ENCODE data around the gene HSD17B2.
"Not testable (repeated sequence)": the region's sequence is repeated elsewhere in the genome, so short reads cannot be mapped to it uniquely, and the experiment has no call there.

HSD17B2 gene

GRCh38 chr16:82082543-82083244, 47.6 kb downstream of the HSD17B2 start:
- DNase-seq (ENCODE audit: low spot score): no peak

- no peak for DNase-seq (ENCODE audit: low spot score)
These were observed 48.8 kb downstream of the HSD17B2 start for GRCh38 chr16:82083710-82084353.

DNA sequence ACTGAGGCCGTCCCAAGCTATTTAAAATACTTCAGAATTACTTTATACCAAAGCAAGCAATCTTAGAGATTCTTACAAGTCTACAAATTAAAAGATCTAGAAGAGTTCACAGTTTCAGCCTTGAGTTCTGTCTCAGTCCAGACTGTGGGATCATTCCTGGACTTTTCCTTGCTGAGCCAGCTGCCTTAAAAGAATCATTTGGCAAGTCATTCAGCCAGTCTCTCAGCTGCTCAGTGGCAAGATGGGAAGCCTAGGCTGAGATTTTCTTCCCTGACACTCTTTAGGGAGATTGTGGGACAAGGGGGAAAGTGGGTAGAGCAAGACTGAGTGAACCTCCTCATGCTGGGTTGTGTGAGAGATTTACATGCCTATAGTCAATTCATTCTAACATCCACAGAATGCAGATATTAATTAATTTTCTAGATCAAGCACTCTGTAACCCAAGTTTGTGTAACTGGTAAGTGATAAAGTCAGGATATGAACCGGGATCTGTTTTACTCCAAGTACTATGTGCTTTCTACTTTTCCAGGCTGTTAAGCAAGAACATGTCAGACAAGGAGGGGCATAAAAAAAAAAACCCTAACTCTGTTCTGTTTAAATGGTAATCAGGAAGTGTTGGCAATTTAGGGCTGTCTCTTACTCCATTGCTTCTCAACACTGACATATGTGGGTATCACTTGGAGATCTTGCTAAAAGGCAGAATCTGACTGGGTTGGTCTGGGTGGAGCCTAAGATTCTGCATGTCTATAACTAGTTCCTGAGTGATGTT, 50.1 kb downstream of the HSD17B2 start:
- DNase-seq (ENCODE audit: low spot score): no peak

GRCh38 chr16:82088483-82088882, 53.4 kb downstream of the HSD17B2 start:
- DNase-seq (ENCODE audit: low spot score): no peak

DNA sequence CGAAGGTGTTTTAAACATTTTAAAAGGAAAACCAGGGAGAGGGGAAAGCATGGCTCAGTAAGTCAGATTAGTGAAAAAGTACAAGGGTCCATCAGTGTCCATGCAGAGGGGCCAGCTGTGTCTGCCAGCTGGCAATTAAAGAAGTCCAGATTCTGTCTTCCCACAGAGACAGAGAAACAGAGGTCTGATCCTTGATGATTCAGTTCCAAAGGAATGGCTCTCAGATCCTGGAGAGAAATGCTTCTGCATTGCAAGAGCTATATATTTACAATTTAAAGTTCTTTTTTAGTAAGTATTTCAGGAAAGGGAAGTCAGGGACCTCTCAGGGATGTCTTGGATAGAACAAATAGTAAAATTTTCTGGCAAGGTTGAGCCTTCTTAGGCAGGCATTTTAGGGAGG, 56.2 kb downstream of the HSD17B2 start:
- DNase-seq (ENCODE audit: low spot score): no peak

DNA sequence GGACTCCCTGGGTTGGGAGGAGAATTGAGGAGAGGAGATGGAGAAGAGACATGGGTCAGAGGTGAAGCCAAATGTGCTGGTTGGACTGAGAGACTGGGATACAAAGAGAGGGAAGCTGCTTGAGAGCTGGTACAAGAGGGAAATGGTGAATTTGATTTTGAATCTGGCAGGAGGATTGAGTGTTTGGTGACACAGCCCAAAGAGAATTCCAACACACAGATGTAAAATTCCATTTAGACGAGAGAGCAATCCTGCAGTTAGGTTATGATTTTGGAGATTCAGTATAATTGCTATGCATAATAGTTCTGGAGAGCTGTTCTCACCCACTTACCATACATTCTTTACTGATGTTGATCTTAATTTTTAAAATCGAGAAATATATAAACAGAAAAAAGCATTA, 57.7 kb downstream of the HSD17B2 start:
- DNase-seq (ENCODE audit: low spot score): no peak

DNA sequence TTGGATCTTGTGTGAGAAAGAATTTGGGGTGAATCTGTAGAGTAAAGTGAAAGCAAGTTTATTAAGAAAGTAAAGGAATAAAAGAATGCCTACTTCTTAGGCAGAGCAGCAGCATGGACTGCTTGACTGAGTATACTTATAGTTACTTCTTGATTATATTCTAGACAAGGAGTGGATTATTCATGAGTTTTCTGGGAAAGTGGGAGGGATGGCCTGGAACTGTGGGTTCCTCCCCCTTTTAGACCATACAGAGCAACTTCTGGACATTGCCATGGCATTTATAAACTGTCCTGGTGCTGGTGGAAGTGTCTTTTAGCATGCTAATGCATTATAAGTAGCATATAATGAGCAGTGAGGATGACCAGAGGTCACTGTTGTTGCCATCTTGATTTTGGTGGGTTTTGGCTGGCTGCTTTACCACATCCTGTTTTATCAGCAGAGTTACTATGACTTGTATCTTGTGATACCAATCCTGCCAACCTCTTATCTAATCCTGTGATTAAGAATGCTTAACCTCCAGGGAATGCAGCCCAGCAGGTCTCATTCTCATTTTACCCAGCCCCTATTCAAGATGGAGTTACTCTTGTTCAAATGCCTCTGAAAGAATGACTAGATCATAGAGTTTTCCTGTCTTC, 58.7 kb downstream of the HSD17B2 start:
- no peak for DNase-seq (ENCODE audit: low spot score)

- DNase-seq (ENCODE audit: low spot score): no peak
These were observed 60.0 kb downstream of the HSD17B2 start for GRCh38 chr16:82094942-82095540.

- DNase-seq (ENCODE audit: low spot score): no peak
These were observed 61.6 kb downstream of the HSD17B2 start for GRCh38 chr16:82096641-82097040.

DNA sequence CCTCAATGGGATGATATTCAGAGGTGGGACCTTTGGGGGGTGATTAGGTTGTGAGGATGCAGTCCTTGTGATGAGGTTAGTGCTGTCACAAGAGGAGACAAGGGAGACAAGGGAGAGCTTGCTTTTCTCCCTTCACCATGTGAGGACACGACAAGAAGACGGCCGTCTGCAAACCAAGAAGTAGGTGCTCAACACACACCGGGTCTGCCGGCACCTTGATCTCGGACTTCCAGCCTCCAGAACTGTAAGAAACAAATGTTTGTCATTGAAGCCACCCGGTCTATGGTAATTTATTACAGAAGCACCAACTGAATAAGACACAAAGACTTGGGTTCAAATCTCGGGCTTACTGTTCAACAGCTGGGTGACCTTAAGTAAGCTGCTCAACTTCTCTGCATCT, 70.1 kb downstream of the HSD17B2 start:
- no peak for DNase-seq (ENCODE audit: low spot score)

GRCh38 chr16:82108100-82108499, 73.0 kb downstream of the HSD17B2 start:
- DNase-seq (ENCODE audit: low spot score): no peak

GRCh38 chr16:82108774-82109173, 73.7 kb downstream of the HSD17B2 start:
- no peak for DNase-seq (ENCODE audit: low spot score)

- not testable (repeated sequence) for DNase-seq (ENCODE audit: low spot score)
These were observed 74.2 kb downstream of the HSD17B2 start for GRCh38 chr16:82109266-82109665.

DNA sequence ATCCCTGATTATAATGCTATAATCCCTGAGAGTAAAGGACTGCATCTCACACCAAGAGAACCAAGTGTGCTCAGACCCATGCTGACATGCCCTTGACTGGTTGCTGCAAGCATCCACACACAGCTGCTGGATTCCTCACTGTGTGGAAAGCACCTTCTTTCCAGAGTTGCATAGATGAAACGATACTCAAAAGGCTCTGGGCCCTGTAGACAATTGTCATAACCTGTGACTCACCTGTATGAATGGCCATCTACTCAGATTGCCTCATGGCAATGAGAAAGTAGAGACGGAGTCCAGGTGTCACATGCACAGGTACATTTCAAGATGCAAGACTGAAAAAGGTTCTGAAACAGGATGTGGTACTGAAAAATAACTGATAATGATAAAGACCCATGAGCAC, 76.9 kb downstream of the HSD17B2 start:
- no peak for DNase-seq (ENCODE audit: low spot score)

GRCh38 chr16:82113741-82114140, 78.7 kb downstream of the HSD17B2 start:
- no peak for DNase-seq (ENCODE audit: low spot score)

- DNase-seq (ENCODE audit: low spot score): no peak
These were observed 81.5 kb downstream of the HSD17B2 start for GRCh38 chr16:82116535-82116934.

GRCh38 chr16:82118749-82119148, 83.7 kb downstream of the HSD17B2 start:
- DNase-seq (ENCODE audit: low spot score): no peak

GRCh38 chr16:82119405-82119804, 84.4 kb downstream of the HSD17B2 start:
- DNase-seq (ENCODE audit: low spot score): no peak

GRCh38 chr16:82124651-82125050, 89.6 kb downstream of the HSD17B2 start:
- no peak for DNase-seq (ENCODE audit: low spot score)

- no peak for DNase-seq (ENCODE audit: low spot score)
These were observed 94.8 kb downstream of the HSD17B2 start for GRCh38 chr16:82129881-82130280.

- DNase-seq (ENCODE audit: low spot score): peak; percentile 21
These were observed 98.7 kb downstream of the HSD17B2 start for GRCh38 chr16:82133798-82134197.

DNA sequence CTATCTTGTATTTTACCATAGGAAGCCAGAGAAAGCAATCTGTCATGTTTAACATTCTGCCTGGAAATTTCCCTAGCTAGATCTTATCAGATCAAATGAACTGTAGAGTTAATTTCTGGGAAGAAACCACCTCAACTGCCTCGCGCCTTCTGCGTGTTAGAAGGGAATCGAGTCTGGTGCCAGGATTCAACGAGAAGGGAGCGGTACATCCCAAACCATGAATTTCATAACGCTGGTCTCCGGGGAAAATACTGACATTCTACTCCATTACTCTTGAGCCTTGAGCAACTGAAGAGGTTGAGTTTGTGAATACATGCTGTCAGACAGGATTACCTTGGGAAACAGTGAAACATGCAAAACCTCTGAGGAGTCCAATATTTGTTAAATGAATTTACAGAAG, 99.8 kb downstream of the HSD17B2 start:
- no peak for DNase-seq (ENCODE audit: low spot score)

Data from CD4-positive, alpha-beta T cell treated with Interleukin-6 at 100 ng/mL for 8 hours (primary cell).